ENCODE results near the gene IDH3B.

DNA sequence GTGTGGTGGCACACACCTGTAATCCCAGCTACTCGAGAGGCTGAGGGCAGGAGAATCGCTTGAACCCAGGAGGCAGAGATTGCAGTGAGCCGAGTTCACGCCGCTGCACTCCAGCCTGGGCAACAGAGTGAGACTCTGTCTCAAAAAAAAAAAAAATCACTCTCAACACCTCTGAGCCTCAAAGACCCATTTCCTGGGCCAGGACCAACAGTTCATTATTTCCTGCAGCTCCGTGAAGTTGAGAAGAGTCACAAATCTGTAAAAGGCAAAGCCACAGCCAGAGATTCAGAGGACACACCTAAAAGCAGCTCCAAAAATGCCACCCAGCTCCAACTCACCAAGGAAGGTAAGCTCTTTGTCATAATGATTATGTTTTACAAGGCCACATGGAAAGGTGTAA is 26.8 kb downstream of the IDH3B start:
- TF ChIP-seq, protein P1, sequence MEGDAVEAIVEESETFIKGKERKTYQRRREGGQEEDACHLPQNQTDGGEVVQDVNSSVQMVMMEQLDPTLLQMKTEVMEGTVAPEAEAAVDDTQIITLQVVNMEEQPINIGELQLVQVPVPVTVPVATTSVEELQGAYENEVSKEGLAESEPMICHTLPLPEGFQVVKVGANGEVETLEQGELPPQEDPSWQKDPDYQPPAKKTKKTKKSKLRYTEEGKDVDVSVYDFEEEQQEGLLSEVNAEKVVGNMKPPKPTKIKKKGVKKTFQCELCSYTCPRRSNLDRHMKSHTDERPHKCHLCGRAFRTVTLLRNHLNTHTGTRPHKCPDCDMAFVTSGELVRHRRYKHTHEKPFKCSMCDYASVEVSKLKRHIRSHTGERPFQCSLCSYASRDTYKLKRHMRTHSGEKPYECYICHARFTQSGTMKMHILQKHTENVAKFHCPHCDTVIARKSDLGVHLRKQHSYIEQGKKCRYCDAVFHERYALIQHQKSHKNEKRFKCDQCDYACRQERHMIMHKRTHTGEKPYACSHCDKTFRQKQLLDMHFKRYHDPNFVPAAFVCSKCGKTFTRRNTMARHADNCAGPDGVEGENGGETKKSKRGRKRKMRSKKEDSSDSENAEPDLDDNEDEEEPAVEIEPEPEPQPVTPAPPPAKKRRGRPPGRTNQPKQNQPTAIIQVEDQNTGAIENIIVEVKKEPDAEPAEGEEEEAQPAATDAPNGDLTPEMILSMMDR (IDR thresholded peaks at IDR 0.05) = no peak
- no peak for TF ChIP-seq POLR2A (IDR thresholded peaks at IDR 0.05)
